Measurements from ENCODE around the gene TLL1. TPM values are rescaled to one million over a fixed set of nuclear protein-coding genes. Genes with fewer than 3 reads are reported as not detected.

Gene TLL1
- total RNA-seq, 1 donor from 2014 or later: 7.9 TPM

GRCh38 chr4:166140951-166141350 lies 267.9 kb downstream of the TLL1 start:
- no peak for DNase-seq (ENCODE audit: low read depth)
- no peak for TF ChIP-seq CTCF (IDR thresholded peaks at IDR 0.05; ENCODE audit: insufficient read depth, low read length, poor library complexity, severe bottlenecking)
- H3K27me3 ChIP-seq (ENCODE audit: control insufficient read depth, insufficient read depth, low read length): no peaks in the 10 kb centered on the region
- no peaks in the 10 kb centered on the region for H3K36me3 ChIP-seq (ENCODE audit: control insufficient read depth, insufficient read depth, low read length)
- no peak overlapping the region for H3K4me3 ChIP-seq (ENCODE audit: low read depth, low read length)

- H3K27me3 ChIP-seq (ENCODE audit: control insufficient read depth, insufficient read depth, low read length): no peaks in the 10 kb centered on the region
- TF ChIP-seq CTCF (IDR thresholded peaks at IDR 0.05; ENCODE audit: insufficient read depth, low read length, poor library complexity, severe bottlenecking): no peak
- no peaks in the 10 kb centered on the region for H3K36me3 ChIP-seq (ENCODE audit: control insufficient read depth, insufficient read depth, low read length)
- no peak overlapping the region for H3K4me3 ChIP-seq (ENCODE audit: low read depth, low read length)
- DNase-seq (ENCODE audit: low read depth): no peak
Observed at GRCh38 chr4:166143227-166143626, 270.2 kb downstream of the TLL1 start.

- DNase-seq (ENCODE audit: low read depth): no peak
- TF ChIP-seq CTCF (IDR thresholded peaks at IDR 0.05; ENCODE audit: insufficient read depth, low read length, poor library complexity, severe bottlenecking): no peak
- Histone ChIP-seq H3K4me3 (ENCODE audit: low read depth, low read length) (no peak overlapping the region), H3K27me3 (ENCODE audit: control insufficient read depth, insufficient read depth, low read length) (no peaks in the 10 kb centered on the region), H3K36me3 (ENCODE audit: control insufficient read depth, insufficient read depth, low read length) (no peaks in the 10 kb centered on the region)
Observed at GRCh38 chr4:166144607-166145006, 271.6 kb downstream of the TLL1 start.

GRCh38 chr4:166146806-166147540 lies 273.9 kb downstream of the TLL1 start:
- Histone ChIP-seq H3K36me3 (ENCODE audit: control insufficient read depth, insufficient read depth, low read length) (no peaks in the 10 kb centered on the region), H3K4me3 (ENCODE audit: low read depth, low read length) (no peak overlapping the region), H3K27me3 (ENCODE audit: control insufficient read depth, insufficient read depth, low read length) (no peaks in the 10 kb centered on the region)
- no peak for DNase-seq (ENCODE audit: low read depth)
- no peak for TF ChIP-seq CTCF (IDR thresholded peaks at IDR 0.05; ENCODE audit: insufficient read depth, low read length, poor library complexity, severe bottlenecking)

All from kidney epithelial cell (primary cell).